ENCODE data around the gene ATP8A2.

DNA sequence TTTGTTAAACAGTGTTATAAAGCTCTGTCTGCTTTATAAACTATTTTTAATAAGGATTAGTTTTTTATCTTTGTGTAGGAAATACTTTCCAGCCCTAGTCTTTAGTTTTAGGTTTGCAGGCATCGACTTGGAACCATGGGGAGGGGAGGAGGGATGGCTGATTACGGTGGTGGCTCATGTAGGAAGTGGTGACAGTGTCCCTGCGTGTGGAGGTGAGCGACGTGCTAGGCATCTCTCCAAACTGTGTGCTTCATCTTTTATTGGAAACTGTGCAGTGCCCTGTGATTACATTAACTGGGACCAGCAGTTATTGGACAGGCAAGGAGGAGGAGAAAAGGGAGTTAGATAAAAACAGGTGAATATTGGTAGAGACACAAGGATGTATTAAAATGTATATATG lies 203.8 kb downstream of the ATP8A2 start:
- TF ChIP-seq POLR2A (IDR thresholded peaks at IDR 0.05) = no peak
- TF ChIP-seq, protein P1, sequence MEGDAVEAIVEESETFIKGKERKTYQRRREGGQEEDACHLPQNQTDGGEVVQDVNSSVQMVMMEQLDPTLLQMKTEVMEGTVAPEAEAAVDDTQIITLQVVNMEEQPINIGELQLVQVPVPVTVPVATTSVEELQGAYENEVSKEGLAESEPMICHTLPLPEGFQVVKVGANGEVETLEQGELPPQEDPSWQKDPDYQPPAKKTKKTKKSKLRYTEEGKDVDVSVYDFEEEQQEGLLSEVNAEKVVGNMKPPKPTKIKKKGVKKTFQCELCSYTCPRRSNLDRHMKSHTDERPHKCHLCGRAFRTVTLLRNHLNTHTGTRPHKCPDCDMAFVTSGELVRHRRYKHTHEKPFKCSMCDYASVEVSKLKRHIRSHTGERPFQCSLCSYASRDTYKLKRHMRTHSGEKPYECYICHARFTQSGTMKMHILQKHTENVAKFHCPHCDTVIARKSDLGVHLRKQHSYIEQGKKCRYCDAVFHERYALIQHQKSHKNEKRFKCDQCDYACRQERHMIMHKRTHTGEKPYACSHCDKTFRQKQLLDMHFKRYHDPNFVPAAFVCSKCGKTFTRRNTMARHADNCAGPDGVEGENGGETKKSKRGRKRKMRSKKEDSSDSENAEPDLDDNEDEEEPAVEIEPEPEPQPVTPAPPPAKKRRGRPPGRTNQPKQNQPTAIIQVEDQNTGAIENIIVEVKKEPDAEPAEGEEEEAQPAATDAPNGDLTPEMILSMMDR (IDR thresholded peaks at IDR 0.05 in 4 of 5, conservative IDR thresholded peaks at IDR 0.05 in 1 of 5) = no peak
